GM23338 (cell line): ENCODE data around the gene HSPA12A.

Source experiments
- EZH2 ChIP-seq: fragments of 200-600 bp; sonication (generic); IDR thresholded peaks from one replicate; pipeline ENCODE4 v1.8.0; 2017; ENCODE audit warnings: antibody characterized with exemption, mild to moderate bottlenecking, low read depth; ENCODE audit not compliant: unreplicated experiment
- EZH2phosphoT487 ChIP-seq: fragments of 200-600 bp; sonication (generic); IDR thresholded peaks from one replicate; pipeline ENCODE4 v1.8.1; 2018; ENCODE audit warnings: antibody characterized with exemption; ENCODE audit not compliant: unreplicated experiment
- TF ChIP-seq, protein P1 (sequence below), 2 experiments: fragments of 200-600 bp in 1 of 2; sonication (generic) in 1 of 2; conservative IDR thresholded peaks; 2 replicates each; pipeline versions ENCODE4 v1.5.1 to v1.6.1; 2016 to 2017; ENCODE audit warnings: antibody characterized with exemption in 2 of 2, low read depth in 2 of 2, mild to moderate bottlenecking in 2 of 2, moderate library complexity in 1 of 2
- TF ChIP-seq, protein P2 (sequence below): IDR thresholded peaks from one replicate; pipeline ENCODE4 v1.6.1; 2018; ENCODE audit warnings: antibody characterized with exemption; ENCODE audit not compliant: unreplicated experiment

- TF ChIP-seq, protein P1, sequence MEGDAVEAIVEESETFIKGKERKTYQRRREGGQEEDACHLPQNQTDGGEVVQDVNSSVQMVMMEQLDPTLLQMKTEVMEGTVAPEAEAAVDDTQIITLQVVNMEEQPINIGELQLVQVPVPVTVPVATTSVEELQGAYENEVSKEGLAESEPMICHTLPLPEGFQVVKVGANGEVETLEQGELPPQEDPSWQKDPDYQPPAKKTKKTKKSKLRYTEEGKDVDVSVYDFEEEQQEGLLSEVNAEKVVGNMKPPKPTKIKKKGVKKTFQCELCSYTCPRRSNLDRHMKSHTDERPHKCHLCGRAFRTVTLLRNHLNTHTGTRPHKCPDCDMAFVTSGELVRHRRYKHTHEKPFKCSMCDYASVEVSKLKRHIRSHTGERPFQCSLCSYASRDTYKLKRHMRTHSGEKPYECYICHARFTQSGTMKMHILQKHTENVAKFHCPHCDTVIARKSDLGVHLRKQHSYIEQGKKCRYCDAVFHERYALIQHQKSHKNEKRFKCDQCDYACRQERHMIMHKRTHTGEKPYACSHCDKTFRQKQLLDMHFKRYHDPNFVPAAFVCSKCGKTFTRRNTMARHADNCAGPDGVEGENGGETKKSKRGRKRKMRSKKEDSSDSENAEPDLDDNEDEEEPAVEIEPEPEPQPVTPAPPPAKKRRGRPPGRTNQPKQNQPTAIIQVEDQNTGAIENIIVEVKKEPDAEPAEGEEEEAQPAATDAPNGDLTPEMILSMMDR (conservative IDR thresholded peaks at IDR 0.05; ENCODE audit: low read depth in 2 of 2) = no peak
- TF ChIP-seq EZH2 (no peak), EZH2phosphoT487 (no peak)
- TF ChIP-seq, protein P2, sequence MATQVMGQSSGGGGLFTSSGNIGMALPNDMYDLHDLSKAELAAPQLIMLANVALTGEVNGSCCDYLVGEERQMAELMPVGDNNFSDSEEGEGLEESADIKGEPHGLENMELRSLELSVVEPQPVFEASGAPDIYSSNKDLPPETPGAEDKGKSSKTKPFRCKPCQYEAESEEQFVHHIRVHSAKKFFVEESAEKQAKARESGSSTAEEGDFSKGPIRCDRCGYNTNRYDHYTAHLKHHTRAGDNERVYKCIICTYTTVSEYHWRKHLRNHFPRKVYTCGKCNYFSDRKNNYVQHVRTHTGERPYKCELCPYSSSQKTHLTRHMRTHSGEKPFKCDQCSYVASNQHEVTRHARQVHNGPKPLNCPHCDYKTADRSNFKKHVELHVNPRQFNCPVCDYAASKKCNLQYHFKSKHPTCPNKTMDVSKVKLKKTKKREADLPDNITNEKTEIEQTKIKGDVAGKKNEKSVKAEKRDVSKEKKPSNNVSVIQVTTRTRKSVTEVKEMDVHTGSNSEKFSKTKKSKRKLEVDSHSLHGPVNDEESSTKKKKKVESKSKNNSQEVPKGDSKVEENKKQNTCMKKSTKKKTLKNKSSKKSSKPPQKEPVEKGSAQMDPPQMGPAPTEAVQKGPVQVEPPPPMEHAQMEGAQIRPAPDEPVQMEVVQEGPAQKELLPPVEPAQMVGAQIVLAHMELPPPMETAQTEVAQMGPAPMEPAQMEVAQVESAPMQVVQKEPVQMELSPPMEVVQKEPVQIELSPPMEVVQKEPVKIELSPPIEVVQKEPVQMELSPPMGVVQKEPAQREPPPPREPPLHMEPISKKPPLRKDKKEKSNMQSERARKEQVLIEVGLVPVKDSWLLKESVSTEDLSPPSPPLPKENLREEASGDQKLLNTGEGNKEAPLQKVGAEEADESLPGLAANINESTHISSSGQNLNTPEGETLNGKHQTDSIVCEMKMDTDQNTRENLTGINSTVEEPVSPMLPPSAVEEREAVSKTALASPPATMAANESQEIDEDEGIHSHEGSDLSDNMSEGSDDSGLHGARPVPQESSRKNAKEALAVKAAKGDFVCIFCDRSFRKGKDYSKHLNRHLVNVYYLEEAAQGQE = no peak
Measured at GRCh38 chr10:116719804-116720203, 22.6 kb downstream of the HSPA12A start.
